Common myeloid progenitor, CD34-positive (primary cell): ENCODE measurements around the gene CR1.

Experiments used
- CTCF ChIA-PET: fragments of 350-600 bp; sonication (Branson Sonifier 250); formaldehyde crosslinking; loops from one replicate; lab custom pipeline; 2021; ENCODE audit warnings: antibody characterized with exemption; lab: Charles Lee
- POLR2A ChIA-PET: fragments of 350-600 bp; sonication (Branson Sonifier 250); formaldehyde crosslinking; loops from one replicate; lab custom pipeline; 2021; ENCODE audit warnings: antibody characterized with exemption; lab: Charles Lee
- DNase-seq, 3 donors: peaks; one replicate each; pipeline versions ENCODE4 v3.0.0 to v3.0.0-alpha.2; 2013
- H3K27ac ChIP-seq, 2 experiments: 1 replicate in 1 of 2; 2 replicates in 1 of 2; pipeline ENCODE4 v1.7.0; 2013; ENCODE audit warnings: inconsistent platforms in 2 of 2, low read length in 2 of 2, mild to moderate bottlenecking in 2 of 2, low read depth in 1 of 2, moderate library complexity in 1 of 2; ENCODE audit not compliant: severe bottlenecking in 2 of 2, insufficient read depth in 1 of 2, poor library complexity in 1 of 2
- H3K27me3 ChIP-seq, 5 experiments: replicated peaks in 2 of 5; 1 replicate in 3 of 5; 2 replicates in 2 of 5; pipeline versions ENCODE4 v1.6.1 to v1.7.0; 2013; ENCODE audit warnings: low read length in 4 of 5, mild to moderate bottlenecking in 2 of 5, moderate library complexity in 2 of 5, inconsistent platforms in 1 of 5; ENCODE audit not compliant: insufficient read depth in 5 of 5, control insufficient read depth in 4 of 5
- H3K36me3 ChIP-seq, 4 experiments: 1 replicate in 2 of 4; 2 replicates in 2 of 4; pipeline versions ENCODE4 v1.6.1 to v1.7.0; 2013; ENCODE audit warnings: low read length in 3 of 4, control low read depth in 1 of 4, mild to moderate bottlenecking in 1 of 4; ENCODE audit not compliant: control insufficient read depth in 4 of 4, insufficient read depth in 4 of 4
- H3K4me1 ChIP-seq, 4 experiments: 1 replicate in 3 of 4; 2 replicates in 1 of 4; pipeline versions ENCODE4 v1.6.1 to v1.7.1; 2013; ENCODE audit warnings: low read length in 3 of 4, mild to moderate bottlenecking in 3 of 4, control low read depth in 1 of 4, inconsistent platforms in 1 of 4, moderate library complexity in 1 of 4; ENCODE audit not compliant: control insufficient read depth in 4 of 4, insufficient read depth in 4 of 4; ENCODE audit errors: control extremely low read depth in 1 of 4
- H3K4me3 ChIP-seq, 7 experiments: 1 replicate in 4 of 7; 2 replicates in 3 of 7; pipeline versions ENCODE4 v1.5.1 to v1.7.0; 2013; ENCODE audit warnings: mild to moderate bottlenecking in 7 of 7, low read length in 6 of 7, moderate library complexity in 6 of 7, inconsistent platforms in 2 of 7, low read depth in 2 of 7, control low read depth in 1 of 7; ENCODE audit not compliant: insufficient read depth in 4 of 7, control insufficient read depth in 1 of 7; ENCODE audit errors: extremely low read depth in 1 of 7
- H3K9me3 ChIP-seq, 5 experiments: 1 replicate in 4 of 5; 2 replicates in 1 of 5; pipeline versions ENCODE4 v1.6.1 to v1.7.1; 2013; ENCODE audit warnings: low read length in 4 of 5, mild to moderate bottlenecking in 2 of 5, inconsistent platforms in 1 of 5, low read depth in 1 of 5, moderate library complexity in 1 of 5; ENCODE audit not compliant: control insufficient read depth in 4 of 5, insufficient read depth in 2 of 5; ENCODE audit errors: control extremely low read depth in 1 of 5
- WGBS: methylation state at CpG from one replicate; pipeline ENCODE4 v1.1.5; 2013; ENCODE audit not compliant: insufficient coverage; 5-methylcytosine and 5-hydroxymethylcytosine counted together

The CR1 gene

DNA sequence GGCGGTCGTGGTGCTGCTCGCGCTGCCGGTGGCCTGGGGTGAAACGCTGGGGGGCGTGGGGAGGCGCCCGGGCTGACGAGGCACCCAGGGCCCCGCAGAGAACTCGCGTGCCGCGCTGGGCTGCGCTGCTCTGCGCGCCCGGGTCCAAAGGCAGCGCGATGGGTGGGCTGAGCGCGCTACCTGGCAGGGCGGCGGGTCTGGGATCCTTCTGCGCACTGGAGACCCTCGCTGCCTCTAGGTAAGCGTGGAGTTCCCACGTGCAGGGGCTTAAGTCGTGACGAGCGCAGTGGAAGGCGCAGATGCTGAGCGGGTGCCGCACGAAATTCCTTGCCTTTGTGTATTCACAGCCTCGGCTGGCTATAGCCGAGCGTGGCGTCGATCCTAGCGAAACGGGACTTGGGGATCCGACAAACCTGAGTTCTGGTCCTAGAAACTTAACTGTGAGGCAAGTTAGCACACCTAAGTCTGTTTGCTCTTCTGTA, 173.6 kb downstream of the CR1 start:
- CTCF ChIA-PET = no interaction called here
- peak overlapping the region in 6 of 7 experiments; percentile 21 to 72 (median 46) for H3K4me3 ChIP-seq
- POLR2A ChIA-PET = no interaction called here
- no peak overlapping the region for H3K27ac ChIP-seq
- H3K27me3 ChIP-seq = peaks cover 10 to 36% (median 12%) of the 10 kb centered on the region in 5 experiments
- H3K9me3 ChIP-seq = peaks cover 0 to 4% (median 3%) of the 10 kb centered on the region in 5 experiments
- H3K36me3 ChIP-seq = no peaks in the 10 kb centered on the region
- H3K4me1 ChIP-seq = peaks cover 0 to 25% (median 11%) of the 10 kb centered on the region in 4 experiments
- 5% methylated on average over 37 of the region's 44 CpGs for WGBS
- DNase-seq = peak in 1 of 3 donors; percentile 49

GRCh38 chr1:207670192-207670591, 174.2 kb downstream of the CR1 start:
- POLR2A ChIA-PET = no interaction called here
- no peak overlapping the region for H3K27ac ChIP-seq
- peaks cover 0 to 4% (median 3%) of the 10 kb centered on the region in 5 experiments for H3K9me3 ChIP-seq
- CTCF ChIA-PET = no interaction called here
- 100% methylated on average over 1 of the region's 3 CpGs for WGBS
- no peaks in the 10 kb centered on the region for H3K36me3 ChIP-seq
- H3K4me1 ChIP-seq = peaks cover 0 to 25% (median 11%) of the 10 kb centered on the region in 4 experiments
- H3K4me3 ChIP-seq = peak overlapping the region in 1 of 7 experiments; percentile 27
- DNase-seq = no peak
- H3K27me3 ChIP-seq = peaks cover 10 to 36% (median 12%) of the 10 kb centered on the region in 5 experiments

DNA sequence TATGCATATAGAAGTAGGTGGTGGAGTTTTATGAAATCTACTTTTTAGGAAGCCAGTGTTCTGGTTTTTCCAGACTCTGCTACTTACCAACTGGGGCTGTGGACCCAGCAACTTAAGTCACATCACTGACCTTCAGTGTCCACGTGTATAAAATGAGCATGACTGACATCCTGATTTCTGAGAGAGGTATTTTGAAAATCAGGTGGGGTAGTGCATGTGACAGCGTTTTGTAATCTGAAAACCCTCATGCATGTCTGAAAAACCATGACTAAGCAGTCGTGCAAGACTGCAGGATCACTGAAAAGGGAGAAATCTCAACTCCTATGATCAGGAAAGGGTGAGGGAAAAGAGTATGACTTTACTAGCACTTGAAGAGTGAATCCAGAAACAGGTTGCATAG, 175.0 kb downstream of the CR1 start:
- ChIA-PET POLR2A (no interaction called here), CTCF (interaction anchor here (1.8 to 4.2 kb wide), 3 partner anchors 17 to 92 kb away, joined by 4 to 31 read pairs (median 10); no protein-coding TSS in a partner anchor)
- 17% methylated on average over 3 of the region's 3 CpGs for WGBS
- no peaks in the 10 kb centered on the region for H3K36me3 ChIP-seq
- peaks cover 0 to 25% (median 11%) of the 10 kb centered on the region in 4 experiments for H3K4me1 ChIP-seq
- no peak overlapping the region for H3K27ac ChIP-seq
- H3K4me3 ChIP-seq = no peak overlapping the region
- DNase-seq = peak in 2 of 3 donors; percentile 28 to 41
- H3K9me3 ChIP-seq = peaks cover 0 to 4% (median 3%) of the 10 kb centered on the region in 5 experiments
- H3K27me3 ChIP-seq = peaks cover 10 to 36% (median 14%) of the 10 kb centered on the region in 5 experiments

DNA sequence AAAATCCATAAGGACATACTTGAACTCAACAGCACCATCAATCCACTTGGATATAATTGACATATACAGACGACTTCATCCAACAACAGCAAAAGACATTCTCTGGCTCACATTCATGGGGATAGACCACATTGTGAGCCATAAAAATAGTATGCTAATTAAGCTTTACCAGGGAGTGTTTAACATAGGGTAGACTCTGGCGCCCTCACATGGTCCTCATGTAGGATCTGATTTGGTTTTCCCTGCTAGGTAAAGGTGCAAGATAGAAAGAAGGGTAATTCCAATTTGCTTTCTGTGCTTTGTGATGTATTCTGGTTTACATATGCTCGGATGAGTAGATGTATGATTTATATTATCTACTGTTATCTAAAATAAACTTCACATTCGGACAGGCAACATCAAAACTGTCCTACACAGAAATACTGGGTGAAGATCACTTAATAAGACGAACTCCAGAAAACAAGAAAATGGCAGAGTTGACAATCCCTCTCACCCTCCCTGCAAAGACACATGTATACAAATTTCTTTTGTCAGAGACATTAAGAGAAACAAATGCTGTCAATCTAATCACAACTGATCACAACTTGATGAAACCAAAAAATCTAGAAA, 176.7 kb downstream of the CR1 start:
- peaks cover 0 to 25% (median 11%) of the 10 kb centered on the region in 4 experiments for H3K4me1 ChIP-seq
- 50% methylated on average over 2 of the region's 5 CpGs for WGBS
- CTCF ChIA-PET = interaction anchor here (0.7 to 4.2 kb wide), 14 partner anchors 10 to 589 kb away, joined by 3 to 31 read pairs (median 4); no protein-coding TSS in a partner anchor
- no peak overlapping the region for H3K27ac ChIP-seq
- H3K4me3 ChIP-seq = no peak overlapping the region
- no peaks in the 10 kb centered on the region for H3K36me3 ChIP-seq
- no peaks in the 10 kb centered on the region for H3K9me3 ChIP-seq
- peak; percentile 75 to 87 (median 77) for DNase-seq
- peaks cover 10 to 32% (median 14%) of the 10 kb centered on the region in 5 experiments for H3K27me3 ChIP-seq
- POLR2A ChIA-PET = no interaction called here

- H3K27ac ChIP-seq = no peak overlapping the region
- no peak overlapping the region for H3K4me3 ChIP-seq
- H3K4me1 ChIP-seq = peaks cover 0 to 25% (median 11%) of the 10 kb centered on the region in 4 experiments
- no peak for DNase-seq
- ChIA-PET POLR2A (no interaction called here), CTCF (interaction anchor here (0.7 to 4.2 kb wide), 7 partner anchors 9 to 590 kb away, joined by 3 to 31 read pairs (median 5); no protein-coding TSS in a partner anchor)
- H3K9me3 ChIP-seq = no peaks in the 10 kb centered on the region
- H3K36me3 ChIP-seq = no peaks in the 10 kb centered on the region
- 50% methylated on average over 2 of the region's 6 CpGs for WGBS
- peaks cover 9 to 27% (median 14%) of the 10 kb centered on the region in 5 experiments for H3K27me3 ChIP-seq
Measured at GRCh38 chr1:207673399-207673798, 177.4 kb downstream of the CR1 start.

GRCh38 chr1:207676153-207676552, 180.2 kb downstream of the CR1 start:
- Histone ChIP-seq H3K4me1 (peaks cover 0 to under 1% (median 0%) of the 10 kb centered on the region in 4 experiments), H3K4me3 (no peak overlapping the region), H3K27ac (no peak overlapping the region), H3K27me3 (peaks cover 0 to 3% (median 0%) of the 10 kb centered on the region in 5 experiments), H3K9me3 (no peaks in the 10 kb centered on the region), H3K36me3 (no peaks in the 10 kb centered on the region)
- no peak for DNase-seq
- POLR2A ChIA-PET = interaction anchor here (0.7 kb wide), 1 partner anchor 62 kb away, joined by 3 read pairs; no protein-coding TSS in a partner anchor
- CTCF ChIA-PET = interaction anchor here (0.6 to 1.3 kb wide), 5 partner anchors 22 to 121 kb away, joined by 3 read pairs; no protein-coding TSS in a partner anchor
- 100% methylated on average over 3 of the region's 4 CpGs for WGBS
